Pons (tissue), 1 donor: Measurements from ENCODE around the gene COASY.
"Not testable (repeated sequence)": the region's sequence is repeated elsewhere in the genome, so short reads cannot be mapped to it uniquely, and the experiment has no call there.

Source experiments
- DNase-seq: peaks from one replicate; pipeline ENCODE4 v3.0.0-alpha.2; 2016; ENCODE audit warnings: low spot score

The COASY gene

DNA sequence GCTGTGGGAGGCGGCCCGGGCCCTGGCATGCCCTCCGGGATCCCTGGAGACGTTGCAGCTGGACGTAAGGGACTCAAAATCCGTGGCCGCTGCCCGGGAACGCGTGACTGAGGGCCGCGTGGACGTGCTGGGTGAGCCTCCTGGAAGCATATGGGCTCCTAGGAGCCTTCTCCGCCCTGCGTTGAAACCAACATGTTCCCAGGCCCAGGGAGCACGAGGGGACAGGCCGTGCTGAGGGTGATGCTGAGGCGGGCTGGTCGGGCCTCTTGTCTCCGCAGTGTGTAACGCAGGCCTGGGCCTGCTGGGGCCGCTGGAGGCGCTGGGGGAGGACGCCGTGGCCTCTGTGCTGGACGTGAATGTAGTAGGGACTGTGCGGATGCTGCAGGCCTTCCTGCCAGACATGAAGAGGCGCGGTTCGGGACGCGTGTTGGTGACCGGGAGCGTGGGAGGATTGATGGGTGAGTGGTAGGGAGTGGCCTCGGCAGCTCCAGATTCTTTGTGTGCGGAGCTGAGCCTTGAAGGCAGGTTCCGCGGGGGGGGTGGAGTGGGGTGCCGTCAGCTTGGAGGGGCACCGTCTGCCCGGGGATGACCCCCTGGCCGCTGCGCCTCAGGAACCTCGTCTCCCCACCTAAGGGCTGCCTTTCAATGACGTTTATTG, 8.7 kb upstream of the COASY start:
- no peak for DNase-seq

DNA sequence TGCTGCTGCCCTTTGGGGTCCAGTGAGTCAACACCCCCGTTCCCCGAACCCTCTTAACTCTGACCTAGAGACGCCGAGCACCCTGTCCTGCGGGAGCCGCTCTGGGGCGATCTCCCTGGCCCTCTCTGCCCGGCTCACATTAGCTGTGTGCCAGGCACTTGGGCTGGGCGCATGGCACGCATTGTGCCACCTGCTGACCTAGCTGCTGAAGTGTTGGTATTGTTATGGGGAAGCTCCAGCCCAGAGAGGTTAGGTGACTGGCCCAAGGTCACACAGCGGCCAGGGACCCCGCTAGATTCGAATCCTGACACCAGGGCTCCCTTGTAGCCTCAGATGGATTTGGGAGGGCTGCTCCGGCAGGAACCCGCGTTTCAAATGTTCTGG, 8.1 kb upstream of the COASY start:
- no peak for DNase-seq

DNA sequence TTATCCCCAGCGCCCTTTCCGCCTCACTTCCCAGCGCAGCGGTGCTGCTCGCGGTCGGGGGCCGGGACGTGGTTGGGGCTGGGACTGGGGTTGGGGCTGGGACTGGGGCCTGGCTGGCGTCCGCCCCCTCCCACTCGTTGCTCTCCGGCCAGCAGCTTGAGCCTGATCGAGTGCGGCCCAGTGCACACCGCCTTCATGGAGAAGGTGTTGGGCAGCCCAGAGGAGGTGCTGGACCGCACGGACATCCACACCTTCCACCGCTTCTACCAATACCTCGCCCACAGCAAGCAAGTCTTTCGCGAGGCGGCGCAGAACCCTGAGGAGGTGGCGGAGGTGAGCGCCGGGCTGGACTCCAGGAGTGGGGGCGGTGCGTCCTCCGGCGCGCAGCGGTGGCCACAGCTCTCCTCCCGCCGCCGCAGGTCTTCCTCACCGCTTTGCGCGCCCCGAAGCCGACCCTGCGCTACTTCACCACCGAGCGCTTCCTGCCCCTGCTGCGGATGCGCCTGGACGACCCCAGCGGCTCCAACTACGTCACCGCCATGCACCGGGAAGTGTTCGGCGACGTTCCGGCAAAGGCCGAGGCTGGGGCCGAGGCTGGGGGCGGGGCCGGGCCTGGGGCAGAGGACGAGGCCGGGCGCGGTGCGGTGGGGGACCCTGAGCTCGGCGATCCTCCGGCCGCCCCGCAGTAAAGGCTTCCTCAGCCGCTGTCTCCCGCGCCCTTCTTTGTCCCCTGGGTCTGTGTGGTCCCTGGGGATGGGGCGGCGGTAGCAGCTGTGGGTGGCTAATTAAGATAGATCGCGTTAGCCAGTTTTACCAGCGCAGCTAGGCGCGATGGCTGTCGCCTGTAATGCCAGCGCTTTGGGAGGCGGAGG, 7.5 kb upstream of the COASY start:
- peak; percentile 59 for DNase-seq

DNA sequence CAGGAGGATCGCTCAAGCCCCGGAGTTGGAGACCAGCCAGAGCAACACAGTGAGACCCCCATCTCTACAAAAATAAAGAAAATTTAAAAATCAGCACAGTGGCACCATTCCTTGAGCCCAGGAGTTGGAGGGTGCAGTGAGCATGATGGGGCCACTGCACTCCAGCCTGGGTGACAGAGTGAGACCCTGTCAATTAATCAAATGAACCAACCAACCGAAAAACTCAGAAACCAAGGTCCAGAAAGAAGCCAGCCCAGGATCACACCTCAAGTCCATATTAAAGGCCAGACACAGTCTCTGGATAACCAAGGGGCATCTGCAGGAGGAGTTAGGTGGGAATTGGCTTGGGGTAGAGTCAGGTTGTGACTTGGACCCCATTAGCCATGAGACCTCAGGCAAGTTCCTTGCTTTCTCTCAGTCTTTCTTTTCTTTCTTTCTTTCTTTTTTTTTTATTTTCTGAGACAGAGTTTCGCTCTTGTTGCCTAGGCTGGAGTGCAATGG, 6.8 kb upstream of the COASY start:
- DNase-seq, result no peak

DNA sequence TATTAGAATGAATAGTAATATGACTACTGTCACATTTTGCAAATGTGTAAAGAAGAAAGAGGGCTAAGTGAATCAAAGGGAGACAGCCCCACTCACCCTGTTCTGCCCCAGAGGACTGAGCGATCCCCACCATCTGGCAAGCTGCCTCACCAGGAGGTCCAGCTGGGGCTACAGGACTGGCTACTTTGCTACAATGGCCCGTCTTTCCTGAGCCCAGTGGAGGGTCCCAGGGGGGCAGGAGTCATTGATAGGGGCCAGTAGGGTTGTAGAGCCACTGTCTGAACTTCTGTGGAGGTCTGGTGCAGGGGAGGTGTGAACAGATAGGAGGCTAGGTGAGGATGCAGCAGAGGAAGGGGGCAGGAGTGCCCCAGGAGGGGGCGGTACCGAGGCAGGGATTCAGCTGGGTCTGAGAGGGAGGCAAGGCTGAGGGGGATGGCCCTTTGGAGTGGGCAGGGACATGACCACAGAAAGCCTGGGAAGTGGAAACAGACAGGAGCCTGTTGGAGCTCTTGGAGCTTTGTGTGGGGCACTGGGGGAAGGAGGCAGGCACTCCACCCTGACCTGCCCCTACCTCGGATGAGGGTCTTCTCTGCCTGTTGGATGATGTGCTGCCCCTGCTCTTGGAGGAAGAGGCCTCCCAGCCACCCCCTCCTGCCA, 5.9 kb upstream of the COASY start:
- DNase-seq, result not testable (repeated sequence)

DNA sequence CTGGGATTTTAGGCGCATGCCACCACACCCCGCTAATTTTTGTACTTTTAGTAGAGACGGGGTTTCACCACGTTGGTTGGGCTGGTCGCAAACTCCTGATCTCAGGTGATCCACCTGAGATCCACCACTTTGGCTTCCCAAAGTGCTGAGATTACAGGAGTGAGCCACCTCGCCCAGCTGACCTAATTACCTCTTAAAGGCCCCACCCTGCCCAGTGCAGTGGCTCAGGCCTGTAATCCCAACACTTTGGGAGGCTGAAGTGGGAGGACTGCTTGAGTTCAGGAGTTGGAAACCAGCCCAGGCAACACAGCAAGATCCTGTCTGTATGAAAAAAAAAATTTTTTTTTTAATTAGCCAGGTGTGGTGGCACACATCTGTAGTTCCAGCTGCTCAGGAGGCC, 2.9 kb upstream of the COASY start:
- DNase-seq, result no peak

DNA sequence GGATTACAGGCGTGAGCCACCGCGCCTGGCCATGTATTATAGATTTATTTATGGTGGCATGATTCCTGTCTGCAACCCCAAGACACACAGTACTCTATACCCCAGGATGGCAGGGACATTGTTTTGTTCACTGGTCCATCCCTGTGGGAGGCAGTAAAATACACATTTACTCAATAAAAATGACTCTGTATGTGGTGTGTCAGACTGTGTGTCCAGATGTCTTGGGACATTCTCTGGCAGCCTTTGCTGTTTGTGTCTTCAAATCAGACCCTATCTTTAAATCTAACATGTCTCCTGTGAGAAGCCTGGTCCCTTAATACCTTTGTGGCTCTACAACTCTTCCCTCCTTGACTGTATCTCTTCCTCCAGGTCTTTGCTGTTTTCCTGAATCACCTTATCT, 1.7 kb upstream of the COASY start:
- no peak for DNase-seq

DNA sequence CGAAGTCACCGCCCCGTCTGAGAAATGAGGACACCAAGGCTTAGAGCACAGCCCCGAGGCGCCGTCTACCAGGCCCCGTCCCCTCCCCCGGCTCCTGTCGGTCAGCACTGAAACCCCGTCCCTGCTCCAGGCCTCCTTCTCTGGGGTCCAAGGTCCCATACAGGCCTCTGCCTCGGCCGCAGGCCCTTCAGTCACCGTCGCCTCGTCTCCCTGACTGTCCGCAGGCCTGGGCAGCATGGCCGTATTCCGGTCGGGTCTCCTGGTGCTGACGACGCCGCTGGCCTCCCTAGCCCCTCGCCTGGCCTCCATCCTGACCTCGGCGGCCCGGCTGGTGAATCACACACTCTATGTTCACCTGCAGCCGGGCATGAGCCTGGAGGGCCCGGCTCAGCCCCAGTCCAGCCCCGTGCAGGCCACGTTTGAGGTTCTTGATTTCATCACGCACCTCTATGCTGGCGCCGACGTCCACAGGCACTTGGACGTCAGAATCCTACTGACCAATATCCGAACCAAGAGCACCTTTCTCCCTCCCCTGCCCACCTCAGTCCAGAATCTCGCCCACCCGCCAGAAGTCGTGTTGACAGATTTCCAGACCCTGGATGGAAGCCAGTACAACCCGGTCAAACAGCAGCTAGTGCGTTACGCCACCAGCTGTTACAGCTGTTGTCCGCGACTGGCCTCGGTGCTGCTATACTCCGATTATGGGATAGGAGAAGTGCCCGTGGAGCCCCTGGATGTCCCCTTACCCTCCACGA, 617 bp downstream of the COASY start:
- no peak for DNase-seq

DNA sequence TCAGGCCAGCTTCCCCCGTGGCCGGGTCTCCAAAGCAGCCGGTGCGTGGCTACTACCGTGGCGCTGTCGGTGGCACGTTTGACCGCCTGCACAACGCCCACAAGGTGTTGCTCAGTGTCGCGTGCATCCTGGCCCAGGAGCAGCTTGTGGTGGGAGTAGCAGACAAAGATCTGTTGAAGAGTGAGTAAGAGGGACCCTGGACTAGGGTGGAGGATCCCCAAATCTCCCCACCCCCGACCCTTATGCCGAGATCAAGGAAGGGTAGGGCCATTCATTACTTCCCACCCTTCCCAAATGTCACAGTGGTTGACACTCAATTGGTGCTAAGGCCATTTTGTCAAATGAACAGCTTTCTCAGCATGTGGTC, 1.2 kb downstream of the COASY start:
- DNase-seq, result no peak

DNA sequence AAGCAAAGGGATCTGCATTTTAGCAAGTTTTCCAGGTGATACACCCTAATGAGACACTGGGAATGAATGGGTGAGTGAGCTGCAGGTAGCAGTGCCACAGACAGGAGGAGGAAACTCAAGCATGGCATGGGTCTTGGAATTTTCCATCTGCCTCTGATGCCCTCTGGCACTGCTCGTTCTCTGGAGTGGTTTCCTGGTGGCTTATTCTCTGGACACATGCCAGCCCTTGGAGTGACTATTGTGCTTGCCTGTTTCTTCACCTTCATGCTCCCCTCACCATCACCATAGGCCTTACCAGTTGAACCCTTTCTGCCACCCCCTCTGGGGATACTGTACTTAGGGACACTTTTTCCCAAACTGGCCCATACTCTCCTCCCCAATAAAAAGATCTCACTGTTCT, 1.6 kb downstream of the COASY start:
- DNase-seq, result no peak

DNA sequence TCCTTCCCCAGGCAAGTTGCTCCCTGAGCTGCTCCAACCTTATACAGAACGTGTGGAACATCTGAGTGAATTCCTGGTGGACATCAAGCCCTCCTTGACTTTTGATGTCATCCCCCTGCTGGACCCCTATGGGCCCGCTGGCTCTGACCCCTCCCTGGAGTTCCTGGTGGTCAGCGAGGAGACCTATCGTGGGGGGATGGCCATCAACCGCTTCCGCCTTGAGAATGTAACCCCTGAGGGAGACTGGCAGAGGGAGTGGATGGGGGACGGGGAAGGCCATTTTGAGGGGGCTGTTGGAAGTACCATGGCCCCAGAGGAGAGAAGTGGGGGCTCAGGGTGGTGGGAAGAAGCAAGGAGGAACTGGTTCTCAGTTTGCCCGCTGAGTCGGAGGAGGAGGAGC, 2.0 kb downstream of the COASY start:
- DNase-seq, result no peak

DNA sequence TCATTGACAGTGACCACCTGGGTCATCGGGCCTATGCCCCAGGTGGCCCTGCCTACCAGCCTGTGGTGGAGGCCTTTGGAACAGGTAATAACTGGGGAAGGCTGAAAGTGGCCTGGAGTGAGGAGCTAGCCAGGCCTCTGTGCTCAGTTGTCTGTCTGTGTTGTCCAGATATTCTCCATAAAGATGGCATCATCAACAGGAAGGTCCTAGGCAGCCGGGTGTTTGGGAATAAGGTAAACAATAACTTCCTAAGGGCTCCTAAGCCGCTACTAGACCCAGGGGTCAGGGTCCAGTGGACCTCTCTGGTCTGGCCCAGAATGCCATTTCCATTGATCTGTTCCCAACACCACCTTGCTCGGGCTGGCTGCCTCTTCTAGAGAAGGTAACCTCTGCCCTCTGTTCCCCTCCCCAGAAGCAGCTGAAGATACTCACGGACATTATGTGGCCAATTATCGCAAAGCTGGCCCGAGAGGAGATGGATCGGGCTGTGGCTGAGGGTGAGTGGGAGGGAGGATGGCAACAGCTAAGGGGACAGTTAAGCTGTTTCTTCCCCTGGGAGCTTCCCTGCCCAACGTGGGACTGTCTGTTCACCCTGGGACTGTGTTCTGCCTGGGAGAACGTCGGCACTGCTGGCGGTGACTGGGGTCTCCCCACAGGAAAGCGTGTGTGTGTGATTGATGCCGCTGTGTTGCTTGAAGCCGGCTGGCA, 3.0 kb downstream of the COASY start:
- DNase-seq, result no peak

DNA sequence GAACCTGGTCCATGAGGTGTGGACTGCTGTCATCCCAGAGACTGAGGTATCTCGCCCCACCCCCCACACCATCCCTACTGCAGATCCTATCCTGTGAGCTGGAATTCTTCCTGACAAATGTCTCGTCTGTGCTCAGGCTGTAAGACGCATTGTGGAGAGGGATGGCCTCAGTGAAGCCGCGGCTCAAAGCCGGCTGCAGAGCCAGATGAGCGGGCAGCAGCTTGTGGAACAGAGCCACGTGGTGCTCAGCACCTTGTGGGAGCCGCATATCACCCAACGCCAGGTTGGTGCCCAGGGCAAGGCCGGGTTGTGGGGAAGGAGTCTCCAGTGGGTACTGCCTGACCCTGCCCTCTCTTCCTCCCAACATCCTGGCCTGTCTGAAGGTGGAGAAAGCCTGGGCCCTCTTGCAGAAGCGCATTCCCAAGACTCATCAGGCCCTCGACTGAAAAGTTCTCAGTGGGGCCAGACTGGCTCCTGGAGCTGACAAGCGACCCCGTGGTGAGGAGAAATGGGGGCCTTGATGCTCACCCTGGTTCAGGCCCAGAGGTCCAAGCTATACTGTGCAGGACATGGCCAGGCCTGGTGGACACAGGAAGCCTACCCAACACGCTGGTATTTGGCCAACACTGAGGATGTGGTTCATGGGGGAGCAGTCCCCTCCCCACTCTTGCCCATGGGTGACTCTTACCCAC, 3.7 kb downstream of the COASY start:
- no peak for DNase-seq

DNA sequence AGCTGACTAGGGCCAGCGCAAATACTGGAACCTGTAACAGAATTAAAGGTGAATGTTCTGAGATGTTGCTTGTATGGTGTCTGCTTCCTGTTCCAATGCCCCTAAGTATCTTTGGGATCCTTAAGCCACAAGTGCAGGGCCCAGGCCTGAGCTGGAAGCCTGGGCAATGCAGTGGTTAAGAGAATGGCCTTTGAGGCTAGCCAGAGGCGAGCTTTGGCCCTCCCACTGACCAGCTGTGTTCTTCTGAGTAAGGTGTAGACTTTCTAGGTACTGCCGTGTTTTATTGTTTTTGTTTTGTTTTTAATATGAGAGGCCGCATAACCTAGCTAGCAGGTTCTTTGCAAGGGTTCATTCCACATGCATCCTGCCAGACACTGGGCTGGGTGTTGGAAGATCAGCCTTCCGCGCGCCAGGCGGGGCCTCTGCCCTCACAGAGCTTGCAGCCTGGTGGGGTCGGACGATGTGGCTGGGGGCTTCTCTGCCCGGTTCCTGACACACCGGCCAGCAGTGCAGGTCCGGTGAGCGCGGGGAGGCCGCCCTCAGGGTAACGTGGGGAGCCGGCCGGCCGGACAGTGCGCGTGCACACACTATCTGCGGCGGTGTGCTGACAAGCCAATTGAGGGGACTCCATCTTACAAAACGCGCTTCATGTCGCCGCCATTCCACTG, 4.4 kb downstream of the COASY start:
- DNase-seq, result no peak

DNA sequence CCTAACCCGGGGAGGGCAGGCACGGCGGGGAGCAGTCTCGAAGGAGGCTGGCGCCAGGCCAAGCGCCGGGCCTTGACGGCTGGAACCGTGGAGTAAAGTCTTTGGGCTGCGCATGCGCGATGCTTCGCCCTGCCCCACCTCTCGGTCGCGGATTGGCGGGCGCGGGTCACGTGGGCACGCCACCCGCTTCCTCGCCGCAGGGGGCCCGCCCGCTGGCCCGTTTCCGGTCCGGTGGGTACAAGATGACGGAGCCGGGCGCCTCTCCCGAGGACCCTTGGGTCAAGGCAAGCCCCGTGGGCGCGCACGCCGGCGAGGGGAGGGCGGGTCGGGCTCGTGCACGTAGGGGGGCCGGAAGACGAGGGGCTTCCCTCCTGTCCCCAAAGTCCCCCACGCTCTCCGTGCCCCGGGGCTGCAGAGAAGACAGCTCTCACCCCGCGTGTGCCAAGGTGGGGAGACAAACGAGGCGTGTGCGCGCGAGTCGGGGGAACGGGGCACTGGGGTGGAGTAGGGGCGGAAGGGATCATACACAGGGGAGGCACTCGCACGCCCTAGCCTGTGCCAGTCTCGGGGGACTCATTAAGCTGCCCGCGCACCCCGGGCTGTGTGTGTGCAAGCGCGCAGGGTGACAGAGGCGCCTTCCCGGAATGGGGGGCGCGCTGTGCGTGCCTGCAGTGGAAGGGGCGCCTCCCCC, 5.1 kb downstream of the COASY start, which contains the start of gene MLX:
MLX (plus strand) TSS at position 218 of the 691 bp plus-strand sequence; CDS start at position 243, 25 bp downstream.
- peak; percentile 88 for DNase-seq

DNA sequence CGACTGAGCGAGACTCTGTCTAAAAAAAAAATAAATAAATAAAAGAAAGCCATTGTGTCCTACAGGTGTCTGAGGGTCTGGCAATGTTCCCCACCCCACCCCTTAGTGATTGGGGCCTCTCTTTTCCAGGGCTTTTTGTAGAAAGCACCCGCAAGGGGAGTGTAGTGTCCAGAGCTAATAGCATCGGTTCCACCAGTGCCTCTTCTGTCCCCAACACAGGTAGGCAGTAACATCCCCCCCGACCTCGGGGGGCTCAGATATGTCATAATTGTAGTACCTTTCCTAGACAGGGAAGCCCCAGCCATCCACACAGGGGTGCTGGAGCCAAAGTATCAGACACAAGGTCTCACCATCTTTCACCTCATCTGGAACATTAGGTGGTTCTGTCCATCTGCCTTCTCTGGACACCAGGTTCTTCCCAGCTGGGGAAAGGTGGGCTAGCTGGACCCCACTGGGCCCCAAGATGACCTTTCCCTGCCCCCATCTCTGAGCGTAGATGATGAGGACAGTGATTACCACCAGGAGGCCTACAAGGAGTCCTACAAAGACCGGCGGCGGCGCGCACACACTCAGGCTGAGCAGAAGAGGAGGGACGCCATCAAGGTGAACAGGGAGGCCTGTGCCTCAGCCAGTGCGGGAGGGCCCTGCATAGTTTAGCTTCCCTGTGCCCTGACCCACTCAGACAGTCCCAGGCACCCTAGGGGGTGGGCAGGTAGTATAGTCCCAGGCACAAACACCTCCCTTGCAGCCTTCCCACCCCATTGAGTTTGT, 6.6 kb downstream of the COASY start:
- no peak for DNase-seq

DNA sequence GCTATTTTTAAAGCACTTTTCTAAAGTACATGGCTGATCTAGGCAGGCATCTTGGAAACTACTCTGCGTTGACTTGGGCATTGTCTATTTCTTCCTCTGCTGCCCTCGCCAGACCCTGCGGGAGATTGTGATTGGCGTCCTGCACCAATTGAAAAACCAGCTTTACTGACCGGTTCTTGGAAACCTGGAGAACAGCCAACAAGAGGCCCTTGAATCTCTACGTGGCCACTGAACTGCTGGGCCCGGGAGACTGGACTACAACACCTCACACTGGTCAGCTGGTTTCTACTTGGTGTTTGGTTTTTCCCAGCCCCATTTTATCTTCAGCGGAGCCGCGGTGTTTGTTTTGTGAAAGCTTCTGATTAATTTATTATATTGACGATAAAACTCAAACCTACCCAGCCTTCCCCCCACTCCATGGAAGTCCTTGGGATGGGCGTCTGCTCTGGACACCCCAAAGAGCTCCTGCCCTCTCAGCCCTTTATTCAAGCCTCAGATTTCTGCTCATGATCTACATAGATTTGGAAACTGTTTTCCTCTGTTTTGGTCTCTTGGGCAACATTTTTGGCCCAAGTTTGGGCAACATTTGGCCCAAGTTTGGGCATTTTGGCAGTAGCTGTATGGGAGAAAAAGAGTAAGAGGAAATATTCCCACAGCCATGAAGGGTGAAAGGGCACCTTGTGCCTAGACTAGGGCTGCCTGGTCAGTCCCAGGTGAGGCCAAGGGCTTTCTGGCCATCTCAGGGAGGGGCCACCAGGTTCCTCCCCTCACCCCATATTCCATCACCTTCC, 9.7 kb downstream of the COASY start:
- no peak for DNase-seq

DNA sequence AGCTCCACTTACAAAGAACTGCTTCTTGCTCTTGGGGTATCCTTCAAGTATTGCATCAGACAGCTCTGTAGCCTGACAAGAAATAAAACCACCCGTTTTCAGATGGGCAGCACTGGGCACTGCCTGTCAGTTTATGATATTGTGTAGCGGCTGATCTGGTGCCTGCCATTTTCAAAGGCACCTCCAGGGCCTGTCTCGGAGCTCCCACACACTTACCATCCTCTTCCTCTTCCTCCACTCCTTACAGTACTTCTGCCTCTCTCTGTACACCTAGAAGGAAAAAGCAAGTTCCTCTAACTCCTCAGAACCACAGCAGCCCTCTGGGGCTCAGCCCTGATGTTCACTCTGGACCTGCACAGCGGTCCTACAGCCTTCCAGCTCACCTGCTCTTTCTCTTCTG, 11.1 kb downstream of the COASY start:
- no peak for DNase-seq
